BLaER1 treated with 17β-estradiol and CSF1 and Interleukin-3, amounts not matched to agents 10 nM and 100 nM (cell line): Measurements from ENCODE around the gene SMIM1.

Source experiments
- H3K27ac ChIP-seq, 11 experiments: shearing (Covaris generic); formaldehyde crosslinking; 2 replicates each; pipeline ENCODE4 v1.8.1; 2022
- H3K27me3 ChIP-seq, 11 experiments: shearing (Covaris generic); formaldehyde crosslinking; 2 replicates each; pipeline ENCODE4 v1.8.1; 2022
- H3K36me3 ChIP-seq, 11 experiments: shearing (Covaris generic); formaldehyde crosslinking; 2 replicates each; pipeline ENCODE4 v1.8.1; 2022
- H3K4me1 ChIP-seq, 10 experiments: shearing (Covaris generic); formaldehyde crosslinking; 2 replicates each; pipeline ENCODE4 v1.8.1; 2022
- H3K4me2 ChIP-seq, 11 experiments: shearing (Covaris generic); formaldehyde crosslinking; 2 replicates each; pipeline ENCODE4 v1.8.1; 2022
- H3K4me3 ChIP-seq, 10 experiments: shearing (Covaris generic); formaldehyde crosslinking; 2 replicates each; pipeline ENCODE4 v1.8.1; 2022
- H3K9ac ChIP-seq, 11 experiments: shearing (Covaris generic); formaldehyde crosslinking; 2 replicates each; pipeline ENCODE4 v1.8.1; 2022
- H3K9me3 ChIP-seq, 11 experiments: shearing (Covaris generic); formaldehyde crosslinking; replicated peaks in 1 of 11; 2 replicates each; pipeline ENCODE4 v1.8.1; 2022
- H4K20me1 ChIP-seq, 11 experiments: shearing (Covaris generic); formaldehyde crosslinking; 2 replicates each; pipeline ENCODE4 v1.8.1; 2022
- Cebpa-rat ChIP-seq, 11 experiments: shearing (Covaris generic); IDR thresholded peaks; 2 replicates each; pipeline ENCODE4 v1.8.1; 2022

The SMIM1 gene

GRCh38 chr1:3773572-3774275 is 1.2 kb downstream of the SMIM1 start:
- Histone ChIP-seq H3K36me3 (peaks cover 0 to 10% (median 6%) of the 10 kb centered on the region in 11 experiments; a peak in 15 of 22 replicates), H3K9ac (peak overlapping the region in 2 of 11 experiments; percentile 31 to 56; a peak in 1 of 22 replicates), H3K27me3 (peaks cover 0 to 5% (median 0%) of the 10 kb centered on the region in 11 experiments; a peak in 3 of 22 replicates), H3K4me3 (peak overlapping the region in 3 of 10 experiments; percentile 59 to 64 (median 62); a peak in 1 of 20 replicates), H4K20me1 (peaks cover 27 to 58% (median 51%) of the 10 kb centered on the region in 11 experiments; a peak in 21 of 22 replicates), H3K27ac (no peak overlapping the region), H3K9me3 (no peaks in the 10 kb centered on the region), H3K4me1 (peaks cover 70 to 97% (median 96%) of the 10 kb centered on the region in 10 experiments), H3K4me2 (peak overlapping the region; percentile 84 to 98 (median 94))
- TF ChIP-seq Cebpa-rat (IDR thresholded peaks at IDR 0.05), result no peak

- Histone ChIP-seq H3K27me3 (peaks cover 0 to 5% (median 0%) of the 10 kb centered on the region in 11 experiments; a peak in 3 of 22 replicates), H3K4me3 (no peak overlapping the region), H4K20me1 (peaks cover 33 to 65% (median 58%) of the 10 kb centered on the region in 11 experiments; a peak in 21 of 22 replicates), H3K4me2 (peak overlapping the region; percentile 84 to 98 (median 95)), H3K9ac (peak overlapping the region in 3 of 11 experiments; percentile 18 to 62 (median 31); a peak in 3 of 22 replicates), H3K4me1 (peaks cover 74 to 91% (median 90%) of the 10 kb centered on the region in 10 experiments), H3K9me3 (no peaks in the 10 kb centered on the region), H3K36me3 (peaks cover 6 to 17% (median 13%) of the 10 kb centered on the region in 11 experiments), H3K27ac (no peak overlapping the region)
- TF ChIP-seq Cebpa-rat (IDR thresholded peaks at IDR 0.05), result no peak
Observed at GRCh38 chr1:3774276-3774945, 1.9 kb downstream of the SMIM1 start.

- Histone ChIP-seq H3K4me1 (peaks cover 73 to 85% (median 84%) of the 10 kb centered on the region in 10 experiments), H4K20me1 (peaks cover 39 to 71% (median 64%) of the 10 kb centered on the region in 11 experiments; a peak in 21 of 22 replicates), H3K27ac (peak overlapping the region in 2 of 11 experiments; percentile 11 to 16; a peak in 3 of 22 replicates), H3K36me3 (peaks cover 12 to 23% (median 19%) of the 10 kb centered on the region in 11 experiments), H3K9ac (peak overlapping the region in 5 of 11 experiments; percentile 5 to 62 (median 39); a peak in 7 of 22 replicates), H3K9me3 (no peaks in the 10 kb centered on the region), H3K4me3 (peak overlapping the region in 6 of 10 experiments; percentile 16 to 51 (median 25); a peak in 8 of 20 replicates), H3K4me2 (peak overlapping the region; percentile 84 to 98 (median 95)), H3K27me3 (peaks cover 0 to 5% (median 0%) of the 10 kb centered on the region in 11 experiments; a peak in 3 of 22 replicates)
- no peak for TF ChIP-seq Cebpa-rat (IDR thresholded peaks at IDR 0.05)
Observed at GRCh38 chr1:3774946-3775489, 2.5 kb downstream of the SMIM1 start.

DNA sequence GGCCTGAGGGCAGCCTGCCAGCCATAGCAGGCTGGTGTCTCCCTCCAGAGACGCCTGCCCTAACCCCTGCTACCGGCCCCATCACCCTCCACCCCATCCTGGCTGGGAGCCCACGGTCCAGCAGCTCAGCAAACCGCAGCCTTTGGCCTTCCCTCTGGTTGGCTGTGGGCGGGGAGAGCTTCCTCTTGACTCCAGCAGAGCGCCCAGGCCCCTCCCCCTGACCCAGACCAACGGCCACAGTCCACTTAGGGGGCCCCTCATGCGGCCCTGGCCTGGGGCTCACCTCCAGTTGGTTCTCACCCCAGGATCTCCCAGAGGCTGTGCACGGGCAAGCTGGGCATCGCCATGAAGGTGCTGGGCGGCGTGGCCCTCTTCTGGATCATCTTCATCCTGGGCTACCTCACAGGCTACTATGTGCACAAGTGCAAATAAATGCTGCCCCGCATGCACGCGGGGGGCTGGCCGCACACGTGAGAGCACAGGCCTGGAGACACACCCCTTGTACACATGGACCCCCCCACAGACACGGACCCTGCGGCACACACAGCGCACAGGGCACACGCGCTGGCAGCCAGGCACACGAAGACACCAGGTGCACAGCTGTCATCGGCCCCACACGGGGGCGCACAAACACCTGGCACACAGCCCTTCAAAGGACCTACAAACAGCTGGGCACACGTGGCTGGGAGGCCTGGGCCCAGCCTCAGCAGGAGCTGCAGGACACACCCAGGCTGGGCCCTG is 3.1 kb downstream of the SMIM1 start:
- Histone ChIP-seq H4K20me1 (peaks cover 40 to 77% (median 67%) of the 10 kb centered on the region in 11 experiments; a peak in 21 of 22 replicates), H3K4me3 (peak overlapping the region in 6 of 10 experiments; percentile 16 to 51 (median 25); a peak in 8 of 20 replicates), H3K27me3 (peaks cover 0 to 5% (median 0%) of the 10 kb centered on the region in 11 experiments; a peak in 3 of 22 replicates)

GRCh38 chr1:3776231-3776961 is 3.8 kb downstream of the SMIM1 start:
- Histone ChIP-seq H3K27ac (peak overlapping the region in 1 of 11 experiments; percentile 20; a peak in 1 of 22 replicates), H3K36me3 (peaks cover 26 to 37% (median 33%) of the 10 kb centered on the region in 11 experiments), H3K4me1 (peaks cover 59 to 71% (median 71%) of the 10 kb centered on the region in 10 experiments), H3K4me3 (no peak overlapping the region; a peak in 1 of 20 replicates), H3K9ac (peak overlapping the region in 8 of 11 experiments; percentile 5 to 59 (median 38); a peak in 10 of 22 replicates), H3K4me2 (peak overlapping the region; percentile 84 to 98 (median 95)), H3K9me3 (no peaks in the 10 kb centered on the region), H3K27me3 (peaks cover 0 to 5% (median 0%) of the 10 kb centered on the region in 11 experiments; a peak in 3 of 22 replicates), H4K20me1 (peaks cover 40 to 84% (median 70%) of the 10 kb centered on the region in 11 experiments; a peak in 21 of 22 replicates)
- TF ChIP-seq Cebpa-rat (IDR thresholded peaks at IDR 0.05), result no peak

More for the DNA sequence above, 3.1 kb downstream of the SMIM1 start:
- Histone ChIP-seq H3K4me1 (peaks cover 66 to 79% (median 78%) of the 10 kb centered on the region in 10 experiments), H3K9ac (peak overlapping the region in 9 of 11 experiments; percentile 5 to 62 (median 38); a peak in 9 of 22 replicates), H3K27ac (peak overlapping the region in 2 of 11 experiments; percentile 11 to 20; a peak in 3 of 22 replicates), H3K36me3 (peaks cover 19 to 30% (median 26%) of the 10 kb centered on the region in 11 experiments), H3K9me3 (no peaks in the 10 kb centered on the region), H3K4me2 (peak overlapping the region; percentile 84 to 98 (median 95))
- no peak for TF ChIP-seq Cebpa-rat (IDR thresholded peaks at IDR 0.05)

DNA sequence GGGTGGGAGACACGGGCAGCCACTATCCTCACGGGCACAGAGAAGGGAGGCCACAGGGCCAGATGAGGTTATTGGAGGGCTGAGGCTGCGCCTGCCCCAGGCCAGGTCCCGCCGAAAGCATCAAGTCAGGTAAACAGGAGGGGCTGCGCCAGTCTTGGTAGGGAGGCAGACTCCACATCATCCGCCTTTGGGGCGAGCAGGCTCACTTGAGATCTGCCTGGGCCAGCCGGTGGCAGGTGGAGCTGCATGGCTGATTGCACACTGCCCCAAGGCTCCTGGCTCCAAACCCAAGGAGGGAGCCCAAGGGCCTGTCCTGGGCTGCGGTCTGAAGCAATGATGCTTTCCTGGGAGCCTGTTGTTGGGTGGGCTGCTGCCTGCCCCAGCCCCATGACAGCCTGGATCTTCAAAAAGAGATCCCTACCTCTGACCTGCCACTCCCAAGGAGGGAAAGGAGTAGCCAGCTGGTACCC is 4.6 kb downstream of the SMIM1 start:
- peaks cover 33 to 44% (median 40%) of the 10 kb centered on the region in 11 experiments for H3K36me3 ChIP-seq
- H3K4me1 ChIP-seq, result peaks cover 52 to 67% (median 63%) of the 10 kb centered on the region in 10 experiments
- no peak overlapping the region for H3K4me3 ChIP-seq
- H3K9ac ChIP-seq, result peak overlapping the region in 4 of 11 experiments; percentile 24 to 59 (median 44); a peak in 4 of 22 replicates
- H4K20me1 ChIP-seq, result peaks cover 40 to 92% (median 77%) of the 10 kb centered on the region in 11 experiments; a peak in 21 of 22 replicates
- H3K4me2 ChIP-seq, result peak overlapping the region; percentile 84 to 98 (median 95); a peak in 20 of 22 replicates
- H3K27me3 ChIP-seq, result peaks cover 0 to 5% (median 0%) of the 10 kb centered on the region in 11 experiments; a peak in 3 of 22 replicates
- no peak for TF ChIP-seq Cebpa-rat (IDR thresholded peaks at IDR 0.05)
- H3K27ac ChIP-seq, result no peak overlapping the region
- H3K9me3 ChIP-seq, result no peaks in the 10 kb centered on the region
